ENCODE results near the gene CYP4F12.
"Not testable (repeated sequence)": the region's sequence is repeated elsewhere in the genome, so short reads cannot be mapped to it uniquely, and the experiment has no call there.

CYP4F12 gene

DNA sequence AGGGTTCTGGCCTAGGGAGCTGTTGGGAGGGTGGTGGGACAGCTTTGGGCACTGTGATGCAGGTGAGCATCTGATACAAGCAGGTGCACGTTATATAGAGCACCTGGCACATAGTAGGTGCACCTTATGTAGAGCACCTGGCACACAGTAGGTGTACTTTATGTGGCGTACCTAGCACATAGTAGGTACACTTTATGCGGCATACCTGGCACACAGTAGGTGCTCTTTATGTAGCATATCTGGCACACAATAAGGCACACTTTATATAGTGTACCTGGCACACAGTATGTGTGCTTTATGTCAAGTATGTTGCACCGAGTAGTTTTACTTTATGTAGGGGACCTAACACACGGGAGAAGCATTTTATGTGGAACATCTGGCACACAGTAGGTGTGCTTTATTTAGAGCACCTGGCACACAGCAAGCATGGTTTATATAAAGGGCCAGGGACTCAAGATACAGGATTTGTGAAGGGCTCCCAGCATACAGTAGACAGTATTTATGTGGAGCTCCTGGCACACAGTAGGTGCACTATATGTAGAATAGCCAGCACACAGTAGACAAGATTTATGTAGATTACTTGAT, 1.6 kb upstream of the CYP4F12 start:
- H3K4me3 Mint-ChIP-seq = no peak overlapping the region
- peaks cover 28% of the 10 kb centered on the region for H3K4me1 Mint-ChIP-seq (ENCODE audit: low read depth)
- H3K36me3 Mint-ChIP-seq = no peaks in the 10 kb centered on the region
- H3K27ac Mint-ChIP-seq = no peak overlapping the region
- no peaks in the 10 kb centered on the region for H3K27me3 Mint-ChIP-seq
- H3K9me3 Mint-ChIP-seq (ENCODE audit: low read depth) = no peaks in the 10 kb centered on the region

GRCh38 chr19:15671891-15672579, 852 bp upstream of the CYP4F12 start:
- Mint-ChIP-seq H3K36me3 (no peaks in the 10 kb centered on the region), H3K27ac (no peak overlapping the region), H3K9me3 (ENCODE audit: low read depth) (no peaks in the 10 kb centered on the region), H3K4me1 (ENCODE audit: low read depth) (peaks cover 28% of the 10 kb centered on the region), H3K27me3 (no peaks in the 10 kb centered on the region), H3K4me3 (no peak overlapping the region)

- no peaks in the 10 kb centered on the region for H3K9me3 Mint-ChIP-seq (ENCODE audit: low read depth)
- H3K27ac Mint-ChIP-seq = no peak overlapping the region
- H3K27me3 Mint-ChIP-seq = peaks cover 2% of the 10 kb centered on the region
- H3K4me3 Mint-ChIP-seq = no peak overlapping the region
- H3K36me3 Mint-ChIP-seq = peaks cover 2% of the 10 kb centered on the region
- peaks cover 29% of the 10 kb centered on the region for H3K4me1 Mint-ChIP-seq (ENCODE audit: low read depth)
Observed at GRCh38 chr19:15673176-15673654, 328 bp downstream of the CYP4F12 start.

DNA sequence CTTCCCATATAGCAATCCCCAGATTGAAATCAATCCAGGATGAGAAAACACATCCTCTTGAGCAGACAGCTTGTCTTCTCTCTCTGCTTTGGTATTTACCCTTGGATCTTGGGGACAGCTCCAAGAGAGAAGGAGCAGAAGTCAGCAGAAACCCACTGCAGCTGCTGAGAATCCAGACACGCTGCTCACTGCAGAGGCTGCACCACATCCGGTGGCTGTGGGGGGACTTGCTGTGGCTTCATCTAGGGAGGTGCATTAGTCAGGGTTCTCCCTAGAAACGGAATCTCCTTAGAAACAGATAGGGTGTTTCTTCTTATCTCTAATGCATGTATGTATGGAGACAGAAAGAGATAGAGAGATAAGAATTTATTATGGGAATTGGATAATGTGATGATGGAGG, 2.7 kb downstream of the CYP4F12 start:
- no peak overlapping the region for H3K27ac Mint-ChIP-seq
- peaks cover 29% of the 10 kb centered on the region for H3K4me1 Mint-ChIP-seq (ENCODE audit: low read depth)
- H3K36me3 Mint-ChIP-seq = peaks cover 5% of the 10 kb centered on the region
- peaks cover 5% of the 10 kb centered on the region for H3K27me3 Mint-ChIP-seq
- H3K4me3 Mint-ChIP-seq = no peak overlapping the region
- no peaks in the 10 kb centered on the region for H3K9me3 Mint-ChIP-seq (ENCODE audit: low read depth)

DNA sequence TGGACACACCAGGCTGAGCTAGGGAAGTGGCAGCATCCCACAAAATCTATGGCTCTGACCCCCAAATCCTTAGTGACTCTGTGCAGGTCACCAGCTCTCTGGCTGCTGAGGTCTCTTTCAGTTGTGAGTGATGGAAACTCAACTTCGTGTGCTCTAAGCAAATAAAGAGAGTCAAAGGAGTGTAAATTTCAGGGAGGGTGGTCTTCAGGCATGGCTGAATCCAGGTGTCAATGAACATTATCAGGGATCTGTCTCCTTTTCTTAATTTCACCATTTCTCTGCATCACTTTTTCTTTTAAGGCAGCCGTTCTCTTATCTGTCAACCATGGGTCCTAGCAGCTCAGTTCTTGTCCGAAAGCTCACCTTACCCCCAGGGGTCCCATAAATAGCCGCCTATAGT, 6.2 kb downstream of the CYP4F12 start:
- Mint-ChIP-seq H3K4me3 (no peak overlapping the region), H3K36me3 (peaks cover 6% of the 10 kb centered on the region), H3K4me1 (ENCODE audit: low read depth) (peaks cover 11% of the 10 kb centered on the region), H3K27ac (no peak overlapping the region), H3K9me3 (ENCODE audit: low read depth) (no peaks in the 10 kb centered on the region), H3K27me3 (peaks cover 23% of the 10 kb centered on the region)

DNA sequence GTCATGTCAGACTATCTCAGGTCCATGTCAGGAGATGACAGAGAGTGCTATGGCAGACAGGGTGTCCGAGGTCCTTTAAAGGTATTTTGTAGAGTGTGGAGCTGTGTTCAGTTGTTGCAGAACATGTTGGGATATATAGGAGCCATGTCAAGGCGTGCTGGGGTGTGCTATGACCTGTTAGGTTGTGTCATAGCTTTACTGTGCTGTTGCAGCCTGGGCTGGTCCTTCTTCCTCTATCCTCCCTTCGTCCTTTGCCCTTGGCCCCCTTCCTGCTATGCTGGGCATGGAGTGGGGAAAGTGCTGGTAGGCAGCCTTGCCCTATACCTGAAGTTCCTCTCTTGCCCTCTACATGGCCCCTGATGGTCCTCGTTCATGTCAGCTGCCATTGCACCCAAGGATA, 7.0 kb downstream of the CYP4F12 start:
- H3K27me3 Mint-ChIP-seq = peaks cover 26% of the 10 kb centered on the region
- H3K27ac Mint-ChIP-seq; H3K9me3 Mint-ChIP-seq (ENCODE audit: low read depth); H3K4me3 Mint-ChIP-seq; H3K36me3 Mint-ChIP-seq; H3K4me1 Mint-ChIP-seq (ENCODE audit: low read depth): not testable (repeated sequence)

GRCh38 chr19:15680478-15681322, 7.8 kb downstream of the CYP4F12 start:
- no peak overlapping the region for H3K27ac Mint-ChIP-seq
- H3K4me1 Mint-ChIP-seq (ENCODE audit: low read depth) = peaks cover 1% of the 10 kb centered on the region
- peaks cover 29% of the 10 kb centered on the region for H3K27me3 Mint-ChIP-seq
- H3K9me3 Mint-ChIP-seq (ENCODE audit: low read depth) = no peaks in the 10 kb centered on the region
- no peak overlapping the region for H3K4me3 Mint-ChIP-seq
- peaks cover 6% of the 10 kb centered on the region for H3K36me3 Mint-ChIP-seq

DNA sequence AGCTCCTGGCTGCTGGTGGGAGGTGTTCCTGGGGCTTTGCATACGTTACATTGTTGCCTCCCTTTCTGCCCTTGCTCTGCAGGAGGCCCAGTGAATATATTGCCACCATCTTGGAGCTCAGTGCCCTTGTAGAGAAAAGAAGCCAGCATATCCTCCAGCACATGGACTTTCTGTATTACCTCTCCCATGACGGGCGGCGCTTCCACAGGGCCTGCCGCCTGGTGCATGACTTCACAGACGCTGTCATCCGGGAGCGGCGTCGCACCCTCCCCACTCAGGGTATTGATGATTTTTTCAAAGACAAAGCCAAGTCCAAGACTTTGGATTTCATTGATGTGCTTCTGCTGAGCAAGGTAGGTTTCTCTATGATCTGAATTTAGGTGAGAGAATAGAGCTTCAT, 10.5 kb downstream of the CYP4F12 start:
- Mint-ChIP-seq H3K4me3 (no peak overlapping the region), H3K9me3 (ENCODE audit: low read depth) (peaks cover 2% of the 10 kb centered on the region), H3K4me1 (ENCODE audit: low read depth) (no peaks in the 10 kb centered on the region), H3K36me3 (peaks cover 3% of the 10 kb centered on the region), H3K27me3 (peaks cover 40% of the 10 kb centered on the region), H3K27ac (no peak overlapping the region)

DNA sequence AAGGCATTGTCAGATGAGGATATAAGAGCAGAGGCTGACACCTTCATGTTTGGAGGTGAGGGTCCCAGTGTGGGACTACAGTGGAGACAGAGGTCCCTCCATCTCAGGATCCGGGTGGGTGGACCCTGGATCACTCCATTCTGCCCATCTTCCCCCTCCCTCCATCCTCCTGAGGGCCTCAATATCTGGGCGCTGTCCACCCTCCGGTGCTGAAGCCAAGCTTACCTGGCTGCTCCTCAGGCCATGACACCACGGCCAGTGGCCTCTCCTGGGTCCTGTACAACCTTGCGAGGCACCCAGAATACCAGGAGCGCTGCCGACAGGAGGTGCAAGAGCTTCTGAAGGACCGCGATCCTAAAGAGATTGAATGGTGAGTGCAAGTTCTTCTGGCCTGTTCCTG, 11.9 kb downstream of the CYP4F12 start:
- Mint-ChIP-seq H3K36me3 (peaks cover 3% of the 10 kb centered on the region), H3K27me3 (peaks cover 42% of the 10 kb centered on the region), H3K9me3 (ENCODE audit: low read depth) (peaks cover 10% of the 10 kb centered on the region), H3K4me1 (ENCODE audit: low read depth) (no peaks in the 10 kb centered on the region), H3K4me3 (no peak overlapping the region), H3K27ac (no peak overlapping the region)

DNA sequence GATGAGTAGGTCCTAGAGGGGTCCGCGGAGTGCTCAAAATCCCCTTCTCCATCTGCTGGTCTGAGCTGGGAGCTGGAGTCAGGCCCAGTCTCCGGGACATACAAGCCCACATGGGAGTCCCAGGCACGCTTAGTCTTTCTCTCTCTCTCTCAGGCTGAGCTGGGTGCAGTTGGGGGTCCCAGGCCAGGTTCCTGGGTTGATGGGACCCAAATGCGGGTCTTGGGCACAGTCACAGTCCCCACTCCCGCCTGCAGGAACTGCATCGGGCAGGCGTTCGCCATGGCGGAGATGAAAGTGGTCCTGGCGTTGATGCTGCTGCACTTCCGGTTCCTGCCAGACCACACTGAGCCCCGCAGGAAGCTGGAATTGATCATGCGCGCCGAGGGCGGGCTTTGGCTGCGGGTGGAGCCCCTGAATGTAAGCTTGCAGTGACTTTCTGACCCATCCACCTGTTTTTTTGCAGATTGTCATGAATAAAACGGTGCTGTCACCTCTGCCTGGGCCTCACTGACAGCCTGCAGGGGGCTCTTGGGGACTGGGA, 23.8 kb downstream of the CYP4F12 start:
- H3K27me3 Mint-ChIP-seq = peaks cover 23% of the 10 kb centered on the region

GRCh38 chr19:15701757-15702533, 29.1 kb downstream of the CYP4F12 start:
- Mint-ChIP-seq H3K27ac (no peak overlapping the region), H3K4me3 (no peak overlapping the region), H3K27me3 (peaks cover 29% of the 10 kb centered on the region), H3K4me1 (ENCODE audit: low read depth) (peaks cover 2% of the 10 kb centered on the region), H3K9me3 (ENCODE audit: low read depth) (no peaks in the 10 kb centered on the region), H3K36me3 (peaks cover 2% of the 10 kb centered on the region)

More for the DNA sequence above, 23.8 kb downstream of the CYP4F12 start:
- no peaks in the 10 kb centered on the region for H3K4me1 Mint-ChIP-seq (ENCODE audit: low read depth)
- H3K4me3 Mint-ChIP-seq = no peak overlapping the region
- H3K27ac Mint-ChIP-seq = no peak overlapping the region
- no peaks in the 10 kb centered on the region for H3K9me3 Mint-ChIP-seq (ENCODE audit: low read depth)
- peaks cover 2% of the 10 kb centered on the region for H3K36me3 Mint-ChIP-seq

DNA sequence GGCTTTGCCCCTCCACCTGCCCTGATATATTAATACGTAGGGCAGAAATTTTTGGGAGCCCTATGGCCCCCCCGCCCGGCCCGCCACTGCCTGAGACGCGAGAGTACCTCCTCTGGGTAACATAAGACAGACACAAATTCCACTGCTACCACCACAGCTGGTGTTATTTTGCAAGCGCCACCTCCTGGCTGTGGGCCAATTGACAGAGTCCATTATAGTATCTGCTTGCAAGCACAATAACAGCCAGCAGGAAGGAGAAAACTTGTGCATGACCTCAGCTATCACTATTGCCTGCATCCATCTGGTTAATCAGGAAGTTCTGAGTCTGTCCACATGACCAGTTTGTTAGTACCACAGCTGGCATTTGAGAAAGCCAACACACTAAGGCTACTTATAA, 29.6 kb downstream of the CYP4F12 start:
- peaks cover 2% of the 10 kb centered on the region for H3K36me3 Mint-ChIP-seq
- H3K4me3 Mint-ChIP-seq = no peak overlapping the region
- H3K9me3 Mint-ChIP-seq (ENCODE audit: low read depth) = no peaks in the 10 kb centered on the region
- peaks cover 30% of the 10 kb centered on the region for H3K27me3 Mint-ChIP-seq
- H3K4me1 Mint-ChIP-seq (ENCODE audit: low read depth) = peaks cover 2% of the 10 kb centered on the region
- no peak overlapping the region for H3K27ac Mint-ChIP-seq

DNA sequence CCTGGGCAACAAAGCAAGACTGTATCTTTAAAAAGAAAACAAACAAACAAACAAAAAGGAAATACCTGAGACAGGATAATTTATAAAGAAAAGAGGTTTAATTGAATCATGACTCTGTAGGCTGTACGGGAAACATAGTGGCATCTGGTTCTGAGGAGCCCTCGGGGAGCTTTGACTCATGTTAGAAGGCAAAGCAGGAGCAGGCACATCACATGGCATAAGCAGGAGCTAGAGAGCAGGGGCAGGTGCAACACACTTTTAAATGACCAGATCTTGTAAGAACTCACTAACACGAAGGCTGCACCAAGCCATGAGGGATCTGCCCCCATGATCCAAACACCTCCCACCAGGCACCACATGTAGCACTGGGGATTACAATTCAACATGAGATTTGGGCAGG, 41.8 kb downstream of the CYP4F12 start:
- Mint-ChIP-seq H3K4me3 (no peak overlapping the region), H3K4me1 (ENCODE audit: low read depth) (peaks cover 2% of the 10 kb centered on the region), H3K36me3 (no peaks in the 10 kb centered on the region), H3K27ac (no peak overlapping the region), H3K27me3 (peaks cover 24% of the 10 kb centered on the region), H3K9me3 (ENCODE audit: low read depth) (peaks cover 3% of the 10 kb centered on the region)

DNA sequence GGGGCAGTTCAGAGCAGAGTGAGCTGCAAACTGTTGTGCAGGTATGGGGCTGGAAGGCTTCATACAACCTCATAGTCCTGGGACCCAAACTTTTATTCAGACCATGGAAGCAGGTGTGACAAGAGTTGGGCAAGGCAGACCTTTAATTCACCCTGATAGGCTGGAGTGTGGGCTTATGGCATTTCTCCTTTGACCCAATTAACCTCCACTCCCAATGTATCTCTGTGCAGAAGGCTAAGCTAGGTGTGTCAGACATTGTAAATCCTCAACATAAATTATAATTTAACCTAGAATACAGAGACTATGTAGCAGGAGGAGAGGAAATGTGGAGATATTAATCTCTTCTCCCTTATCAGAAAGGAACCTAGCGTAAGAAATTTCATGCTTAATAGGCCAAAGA, 42.8 kb downstream of the CYP4F12 start:
- Mint-ChIP-seq H3K27ac (no peak overlapping the region), H3K4me1 (ENCODE audit: low read depth) (peaks cover 2% of the 10 kb centered on the region)

More for the DNA sequence above, 42.8 kb downstream of the CYP4F12 start:
- peaks cover 3% of the 10 kb centered on the region for H3K9me3 Mint-ChIP-seq (ENCODE audit: low read depth)
- H3K36me3 Mint-ChIP-seq = no peaks in the 10 kb centered on the region
- H3K27me3 Mint-ChIP-seq = peaks cover 25% of the 10 kb centered on the region
- H3K4me3 Mint-ChIP-seq = no peak overlapping the region
